ENCODE results near the gene ARHGAP25.

Gene ARHGAP25

GRCh38 chr2:68854476-68854875 is 119.9 kb downstream of the ARHGAP25 start:
- FAIRE-seq, result no peak
- DNase-seq (ENCODE audit: insufficient read length, low spot score), result no peak

- FAIRE-seq (no peak), DNase-seq (ENCODE audit: insufficient read length, low spot score) (no peak)
These were observed 120.9 kb downstream of the ARHGAP25 start for GRCh38 chr2:68855550-68855949.

GRCh38 chr2:68857202-68857845 is 122.7 kb downstream of the ARHGAP25 start:
- DNase-seq (ENCODE audit: insufficient read length, low spot score), result no peak
- FAIRE-seq, result no peak

- DNase-seq (ENCODE audit: insufficient read length, low spot score), result no peak
- FAIRE-seq, result no peak
These were observed 123.3 kb downstream of the ARHGAP25 start for GRCh38 chr2:68857855-68858456.

GRCh38 chr2:68860111-68860510 is 125.5 kb downstream of the ARHGAP25 start:
- no peak for FAIRE-seq
- no peak for DNase-seq (ENCODE audit: insufficient read length, low spot score)

- FAIRE-seq, result no peak
- DNase-seq (ENCODE audit: insufficient read length, low spot score), result no peak
These were observed 126.7 kb downstream of the ARHGAP25 start for GRCh38 chr2:68861330-68861729.

- no peak for FAIRE-seq
- DNase-seq (ENCODE audit: insufficient read length, low spot score), result no peak
These were observed 128.3 kb downstream of the ARHGAP25 start for GRCh38 chr2:68862889-68863288.

GRCh38 chr2:68863996-68864395 is 129.4 kb downstream of the ARHGAP25 start:
- DNase-seq (ENCODE audit: insufficient read length, low spot score), result no peak
- no peak for FAIRE-seq

GRCh38 chr2:68865108-68865507 is 130.5 kb downstream of the ARHGAP25 start:
- no peak for DNase-seq (ENCODE audit: insufficient read length, low spot score)
- FAIRE-seq, result no peak

GRCh38 chr2:68870215-68870614 is 135.6 kb downstream of the ARHGAP25 start:
- no peak for DNase-seq (ENCODE audit: insufficient read length, low spot score)
- FAIRE-seq, result no peak

GRCh38 chr2:68871159-68871764 is 136.7 kb downstream of the ARHGAP25 start, which contains the start of gene BMP10:
TSS of gene BMP10 (minus strand) at chr2:68871397. CDS start at chr2:68871358, 39 bp downstream.
- no peak for DNase-seq (ENCODE audit: insufficient read length, low spot score)
- FAIRE-seq, result no peak
